22Rv1 (cell line): ENCODE results near the gene PDXK.

Experiments
- H3K27ac ChIP-seq: fragments of 450-650 bp; 2 replicates; pipeline ENCODE4 v1.5.1; 2017
- ZFX ChIP-seq: fragments of 450-650 bp; IDR thresholded peaks from 2 replicates; pipeline ENCODE4 v1.6.1; 2017; ENCODE audit warnings: antibody characterized with exemption, borderline replicate concordance
- TF ChIP-seq, protein P1 (sequence below): fragments of 450-650 bp; IDR thresholded peaks from 2 replicates; pipeline ENCODE4 v1.5.1; 2017; ENCODE audit warnings: mild to moderate bottlenecking

Gene PDXK

GRCh38 chr21:43799301-43799840 lies 80.4 kb downstream of the PDXK start:
- TF ChIP-seq, protein P1, sequence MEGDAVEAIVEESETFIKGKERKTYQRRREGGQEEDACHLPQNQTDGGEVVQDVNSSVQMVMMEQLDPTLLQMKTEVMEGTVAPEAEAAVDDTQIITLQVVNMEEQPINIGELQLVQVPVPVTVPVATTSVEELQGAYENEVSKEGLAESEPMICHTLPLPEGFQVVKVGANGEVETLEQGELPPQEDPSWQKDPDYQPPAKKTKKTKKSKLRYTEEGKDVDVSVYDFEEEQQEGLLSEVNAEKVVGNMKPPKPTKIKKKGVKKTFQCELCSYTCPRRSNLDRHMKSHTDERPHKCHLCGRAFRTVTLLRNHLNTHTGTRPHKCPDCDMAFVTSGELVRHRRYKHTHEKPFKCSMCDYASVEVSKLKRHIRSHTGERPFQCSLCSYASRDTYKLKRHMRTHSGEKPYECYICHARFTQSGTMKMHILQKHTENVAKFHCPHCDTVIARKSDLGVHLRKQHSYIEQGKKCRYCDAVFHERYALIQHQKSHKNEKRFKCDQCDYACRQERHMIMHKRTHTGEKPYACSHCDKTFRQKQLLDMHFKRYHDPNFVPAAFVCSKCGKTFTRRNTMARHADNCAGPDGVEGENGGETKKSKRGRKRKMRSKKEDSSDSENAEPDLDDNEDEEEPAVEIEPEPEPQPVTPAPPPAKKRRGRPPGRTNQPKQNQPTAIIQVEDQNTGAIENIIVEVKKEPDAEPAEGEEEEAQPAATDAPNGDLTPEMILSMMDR: no peak
- TF ChIP-seq ZFX: no peak

DNA sequence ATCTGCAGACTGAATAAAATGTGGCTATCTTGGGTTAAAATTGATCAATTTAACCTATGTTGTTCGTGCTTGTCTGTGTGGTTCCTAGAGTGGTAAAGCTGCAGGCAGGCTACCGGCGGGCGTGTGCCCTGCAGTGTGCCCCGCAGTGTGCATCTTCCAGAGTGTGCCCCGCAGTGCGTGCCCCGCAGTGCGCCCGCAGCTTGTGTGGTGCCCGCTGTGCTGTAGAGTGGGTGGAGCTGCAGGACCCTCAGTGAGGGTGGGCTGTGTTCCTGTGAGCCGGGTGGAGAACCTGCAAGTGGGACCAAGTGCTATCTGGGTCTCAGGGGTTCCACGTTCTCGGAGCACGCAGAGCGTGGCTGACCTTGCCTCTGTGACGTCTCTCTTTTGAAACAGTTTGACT lies 81.2 kb downstream of the PDXK start:
- TF ChIP-seq, protein P1: no peak
- no peak for TF ChIP-seq ZFX
- no peak overlapping the region for H3K27ac ChIP-seq

More at GRCh38 chr21:43799301-43799840, 80.4 kb downstream of the PDXK start:
- H3K27ac ChIP-seq: no peak overlapping the region

GRCh38 chr21:43800566-43800965 lies 81.6 kb downstream of the PDXK start:
- TF ChIP-seq ZFX: no peak
- TF ChIP-seq, protein P1: no peak
- H3K27ac ChIP-seq: no peak overlapping the region

DNA sequence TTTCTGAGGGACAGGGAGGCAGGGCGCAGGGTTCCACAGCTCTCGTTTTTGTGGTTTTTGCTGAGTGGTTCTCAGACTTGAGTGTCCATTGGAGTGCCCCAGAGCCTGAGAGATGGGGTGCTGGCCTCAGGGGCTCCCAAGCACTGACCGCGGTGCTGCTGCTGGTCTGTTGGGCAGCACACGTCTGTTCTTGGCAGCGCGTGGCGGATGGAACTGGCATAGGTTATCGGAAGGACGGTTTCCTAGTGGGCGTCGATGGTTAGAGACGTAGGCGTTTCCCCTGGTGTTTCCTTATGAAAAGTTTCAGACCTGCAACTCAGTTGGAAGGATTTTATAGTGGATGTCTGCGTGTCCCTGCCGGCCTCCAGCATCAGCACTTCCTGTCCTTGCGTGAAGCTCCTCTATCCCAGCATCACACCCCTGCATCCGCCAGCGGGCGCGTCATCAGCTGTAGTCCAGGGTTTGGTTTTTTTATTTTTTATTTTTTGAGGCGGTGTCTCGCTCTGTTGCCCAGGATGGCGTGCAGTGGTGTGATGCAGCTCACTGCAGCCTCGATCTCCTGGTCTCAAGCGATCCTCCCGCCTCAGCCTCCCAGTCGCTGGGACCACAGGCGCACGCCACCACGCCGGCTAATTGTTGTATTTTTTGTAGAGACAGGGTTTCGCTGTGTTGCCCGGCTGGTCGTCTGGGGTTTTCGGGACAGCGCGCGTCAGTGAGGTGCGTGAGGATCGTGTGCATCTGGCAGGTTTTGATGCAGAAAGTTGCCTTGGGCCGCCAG lies 82.3 kb downstream of the PDXK start:
- TF ChIP-seq ZFX: no peak
- TF ChIP-seq, protein P1: no peak
- no peak overlapping the region for H3K27ac ChIP-seq

- H3K27ac ChIP-seq: no peak overlapping the region
- TF ChIP-seq, protein P1: no peak
- TF ChIP-seq ZFX: no peak
Measured at GRCh38 chr21:43802713-43803313, 83.9 kb downstream of the PDXK start.

GRCh38 chr21:43803558-43804300 lies 84.8 kb downstream of the PDXK start:
- TF ChIP-seq, protein P1: no peak
- no peak for TF ChIP-seq ZFX
- no peak overlapping the region for H3K27ac ChIP-seq
